ENCODE results near the gene AMFR.

AMFR gene

GRCh38 chr16:56347166-56347565 is 78.2 kb downstream of the AMFR start:
- no peak for DNase-seq (ENCODE audit: low read depth in 2 of 2)

- no peak for DNase-seq (ENCODE audit: low read depth in 2 of 2)
Measured at GRCh38 chr16:56346131-56346890, 79.0 kb downstream of the AMFR start.

- DNase-seq (ENCODE audit: low read depth in 2 of 2) = no peak
Measured at GRCh38 chr16:56345406-56346050, 79.8 kb downstream of the AMFR start.

- no peak for DNase-seq (ENCODE audit: low read depth in 2 of 2)
Measured at GRCh38 chr16:56344518-56345405, 80.6 kb downstream of the AMFR start.

- no peak for DNase-seq (ENCODE audit: low read depth in 2 of 2)
Measured at GRCh38 chr16:56343661-56344517, 81.5 kb downstream of the AMFR start.

GRCh38 chr16:56341656-56342399 is 83.5 kb downstream of the AMFR start:
- DNase-seq (ENCODE audit: low read depth in 2 of 2) = no peak

- no peak for DNase-seq (ENCODE audit: low read depth in 2 of 2)
Measured at GRCh38 chr16:56340864-56341365, 84.4 kb downstream of the AMFR start.

GRCh38 chr16:56340416-56340815 is 84.9 kb downstream of the AMFR start:
- DNase-seq (ENCODE audit: low read depth in 2 of 2) = no peak

GRCh38 chr16:56339431-56340195 is 85.7 kb downstream of the AMFR start:
- no peak for DNase-seq (ENCODE audit: low read depth in 2 of 2)

GRCh38 chr16:56338566-56339318 is 86.6 kb downstream of the AMFR start:
- no peak for DNase-seq (ENCODE audit: low read depth in 2 of 2)

GRCh38 chr16:56337858-56338325 is 87.5 kb downstream of the AMFR start:
- DNase-seq (ENCODE audit: low read depth in 2 of 2) = no peak

GRCh38 chr16:56337131-56337857 is 88.1 kb downstream of the AMFR start:
- DNase-seq (ENCODE audit: low read depth in 2 of 2) = no peak

GRCh38 chr16:56336711-56337110 is 88.6 kb downstream of the AMFR start:
- DNase-seq (ENCODE audit: low read depth in 2 of 2) = no peak

- DNase-seq (ENCODE audit: low read depth in 2 of 2) = no peak
Measured at GRCh38 chr16:56336071-56336688, 89.2 kb downstream of the AMFR start.

GRCh38 chr16:56334761-56335160 is 90.6 kb downstream of the AMFR start:
- no peak for DNase-seq (ENCODE audit: low read depth in 2 of 2)

GRCh38 chr16:56332464-56333079 is 92.8 kb downstream of the AMFR start:
- DNase-seq (ENCODE audit: low read depth in 2 of 2) = peak in 1 of 2 experiments; percentile 7

- DNase-seq (ENCODE audit: low read depth in 2 of 2) = no peak
Measured at GRCh38 chr16:56331915-56332314, 93.4 kb downstream of the AMFR start.

Measured in fibroblast of skin of left quadriceps (primary cell).